HG03060 (cell line): ENCODE measurements around the gene AGBL5.
A peak's percentile ranks its signal among the peaks of the same experiment; 100 is the strongest.
"Not testable (repeated sequence)": the region's sequence is repeated elsewhere in the genome, so short reads cannot be mapped to it uniquely, and the experiment has no call there.

Experiments
- ATAC-seq: cut with Tn5 transposase; IDR thresholded peaks from one replicate; pipeline ENCODE4 v1.9.1; 2021; ENCODE audit warnings: low read depth, moderate number of reproducible peaks; ENCODE audit not compliant: unreplicated experiment

Gene AGBL5

DNA sequence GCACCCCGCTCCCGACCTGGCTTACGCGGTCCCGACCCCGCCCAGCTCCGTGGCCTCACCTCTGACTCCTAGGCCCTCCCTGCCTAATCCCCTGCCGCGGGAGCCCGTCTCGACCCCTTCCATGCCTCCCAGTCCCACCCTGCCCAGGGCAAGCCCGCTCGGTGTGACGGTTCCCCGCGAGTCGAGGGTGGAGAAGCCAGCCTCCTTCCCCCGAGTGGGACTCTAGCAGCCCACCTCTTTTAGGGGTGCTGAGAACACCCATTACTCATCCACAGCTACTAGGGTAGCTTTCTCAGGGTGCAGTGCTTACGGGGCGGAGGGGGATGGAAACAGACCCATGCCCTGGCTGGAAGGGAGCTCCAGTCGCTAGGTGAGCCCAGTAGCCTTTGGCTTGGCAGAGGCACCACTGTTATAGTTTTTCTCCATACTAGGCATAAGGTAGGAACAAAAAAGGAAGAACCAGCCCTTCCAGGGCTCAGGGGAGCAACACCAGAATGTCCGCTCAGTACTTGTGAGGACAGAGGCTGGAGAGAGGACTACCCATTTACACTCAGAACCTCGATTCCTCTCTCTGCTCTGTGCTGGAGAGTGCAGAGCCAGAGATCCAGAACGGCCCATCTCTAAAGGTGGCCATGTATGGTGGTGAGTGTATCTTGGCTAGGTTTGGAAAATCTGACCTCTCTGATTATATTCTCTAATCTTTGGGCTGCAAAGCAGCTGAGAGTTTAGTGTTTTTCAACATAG, 606 bp downstream of the AGBL5 start:
- ATAC-seq = no peak

DNA sequence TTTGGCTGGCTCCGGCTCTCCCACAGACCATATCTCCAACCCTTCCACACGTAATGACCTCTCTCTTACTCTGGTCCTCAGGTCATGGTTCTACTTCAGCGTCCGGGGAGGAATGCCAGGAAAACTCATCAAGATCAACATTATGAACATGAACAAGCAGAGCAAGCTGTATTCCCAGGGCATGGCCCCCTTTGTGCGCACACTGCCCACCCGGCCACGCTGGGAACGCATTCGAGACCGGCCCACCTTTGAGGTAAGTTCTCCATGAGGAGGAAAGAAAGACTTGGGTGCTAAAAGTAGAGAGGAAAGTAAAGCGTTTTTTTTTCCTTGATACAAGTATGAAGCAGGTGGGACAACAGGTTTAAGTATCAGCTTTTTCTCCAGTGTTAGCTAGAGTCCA, 1.9 kb downstream of the AGBL5 start:
- no peak for ATAC-seq

- no peak for ATAC-seq
These were observed 2.3 kb downstream of the AGBL5 start for GRCh38 chr2:27053776-27054175.

DNA sequence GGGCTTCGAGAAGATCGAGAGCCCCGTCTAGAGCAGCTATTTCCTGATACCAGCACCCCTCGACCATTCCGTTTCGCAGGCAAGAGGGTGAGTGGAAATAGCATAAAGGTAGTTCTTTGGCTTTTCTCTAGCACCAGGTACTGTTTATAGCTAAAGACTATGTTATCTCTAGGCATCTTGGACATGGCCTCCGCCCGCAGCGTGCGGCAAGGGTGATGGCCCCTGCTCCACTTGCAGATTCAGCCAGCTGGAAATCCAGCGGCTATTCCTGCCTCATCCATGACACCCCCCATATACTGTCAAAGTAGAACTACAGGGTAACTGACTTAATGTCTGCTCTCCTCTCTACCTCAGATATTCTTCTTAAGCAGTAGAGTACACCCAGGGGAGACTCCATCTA, 3.3 kb downstream of the AGBL5 start:
- ATAC-seq = no peak

DNA sequence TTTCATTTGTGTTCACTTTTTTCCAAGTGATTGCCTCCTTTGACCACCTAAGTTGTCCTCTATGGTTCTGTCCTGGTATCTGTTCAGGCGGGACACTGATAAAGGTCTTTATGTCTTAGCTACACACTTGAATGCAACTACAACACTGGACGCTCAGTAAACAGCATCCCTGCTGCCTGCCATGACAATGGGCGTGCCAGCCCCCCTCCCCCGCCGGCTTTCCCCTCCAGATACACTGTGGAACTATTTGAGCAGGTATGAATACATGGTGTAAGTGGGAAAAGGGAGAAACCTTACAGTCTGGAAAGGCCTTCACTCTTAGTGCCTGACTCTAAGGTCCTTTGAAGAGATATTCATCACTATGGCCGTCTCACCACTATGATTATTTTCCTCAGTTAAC, 5.7 kb downstream of the AGBL5 start:
- ATAC-seq = no peak

DNA sequence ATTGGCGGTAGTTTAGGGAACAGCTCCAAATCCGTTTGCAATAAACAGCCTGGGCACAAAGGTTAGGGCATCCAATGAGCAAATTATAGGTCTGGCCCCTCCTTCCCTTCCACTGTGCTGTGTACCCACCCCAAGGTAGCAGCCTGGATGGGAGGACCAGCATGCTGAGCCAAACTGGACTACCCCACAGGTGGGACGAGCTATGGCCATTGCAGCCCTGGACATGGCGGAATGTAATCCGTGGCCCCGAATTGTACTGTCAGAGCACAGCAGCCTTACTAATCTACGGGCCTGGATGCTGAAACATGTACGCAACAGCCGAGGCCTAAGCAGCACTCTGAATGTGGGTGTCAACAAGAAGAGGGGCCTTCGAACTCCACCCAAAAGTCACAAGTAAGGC, 6.7 kb downstream of the AGBL5 start:
- ATAC-seq = no peak

GRCh38 chr2:27059141-27059820, 7.8 kb downstream of the AGBL5 start:
- ATAC-seq = no peak

GRCh38 chr2:27060323-27060722, 8.9 kb downstream of the AGBL5 start:
- no peak for ATAC-seq

DNA sequence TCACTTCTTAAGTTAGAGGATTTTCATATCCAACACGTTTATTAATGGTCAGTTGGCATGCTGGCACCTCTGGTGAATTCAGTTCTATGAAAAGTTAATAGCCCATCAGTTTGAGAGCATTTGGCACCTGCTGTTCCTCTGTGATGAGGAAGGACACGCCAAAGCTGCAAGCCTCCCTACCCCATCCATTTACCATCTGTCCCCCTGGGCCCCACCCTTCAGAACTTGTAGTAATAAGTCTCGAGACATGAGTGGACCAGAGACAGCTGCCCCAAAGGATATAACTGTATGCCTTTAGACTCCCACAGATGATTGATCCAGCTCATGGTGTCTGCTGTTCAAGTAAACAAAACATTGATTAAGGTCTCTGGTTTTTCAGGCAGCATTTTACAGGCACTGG, 13.7 kb downstream of the AGBL5 start:
- no peak for ATAC-seq

DNA sequence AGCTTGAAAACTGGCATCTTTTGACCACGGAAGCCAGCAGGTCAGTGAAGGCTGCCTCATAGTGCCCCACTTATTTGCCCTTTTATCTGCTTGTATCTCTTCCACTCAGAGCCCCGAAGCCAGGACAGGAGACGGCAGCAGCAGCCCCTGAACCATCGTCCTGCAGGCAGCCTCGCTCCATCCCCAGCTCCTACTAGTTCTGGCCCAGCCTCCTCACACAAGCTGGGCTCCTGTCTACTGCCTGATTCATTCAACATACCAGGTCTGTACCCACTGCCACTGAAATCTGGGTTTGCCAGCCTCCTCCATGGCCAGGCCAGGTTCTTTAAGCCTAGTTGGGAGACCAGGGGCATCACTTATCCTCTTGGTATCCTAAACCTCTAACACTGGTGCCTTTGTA, 15.9 kb downstream of the AGBL5 start:
- ATAC-seq = no peak

DNA sequence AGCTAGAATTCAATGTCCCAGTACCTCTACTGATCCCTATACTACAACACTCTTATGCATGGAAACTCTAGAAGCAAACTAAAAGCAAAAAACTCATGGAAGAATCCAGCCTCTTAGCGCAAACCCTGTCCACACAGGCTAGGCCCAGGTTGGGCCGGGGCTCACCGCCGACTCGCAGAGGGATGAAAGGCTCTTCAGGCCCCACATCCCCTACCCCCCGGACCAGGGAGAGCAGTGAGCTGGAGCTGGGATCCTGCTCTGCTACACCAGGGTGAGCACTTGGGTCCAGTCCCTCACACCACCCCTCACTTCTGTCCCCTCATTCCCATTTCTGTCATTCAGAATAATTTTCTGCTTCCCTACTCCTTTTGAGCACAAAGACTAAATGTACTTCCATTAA, 18.0 kb downstream of the AGBL5 start:
- ATAC-seq = no peak

DNA sequence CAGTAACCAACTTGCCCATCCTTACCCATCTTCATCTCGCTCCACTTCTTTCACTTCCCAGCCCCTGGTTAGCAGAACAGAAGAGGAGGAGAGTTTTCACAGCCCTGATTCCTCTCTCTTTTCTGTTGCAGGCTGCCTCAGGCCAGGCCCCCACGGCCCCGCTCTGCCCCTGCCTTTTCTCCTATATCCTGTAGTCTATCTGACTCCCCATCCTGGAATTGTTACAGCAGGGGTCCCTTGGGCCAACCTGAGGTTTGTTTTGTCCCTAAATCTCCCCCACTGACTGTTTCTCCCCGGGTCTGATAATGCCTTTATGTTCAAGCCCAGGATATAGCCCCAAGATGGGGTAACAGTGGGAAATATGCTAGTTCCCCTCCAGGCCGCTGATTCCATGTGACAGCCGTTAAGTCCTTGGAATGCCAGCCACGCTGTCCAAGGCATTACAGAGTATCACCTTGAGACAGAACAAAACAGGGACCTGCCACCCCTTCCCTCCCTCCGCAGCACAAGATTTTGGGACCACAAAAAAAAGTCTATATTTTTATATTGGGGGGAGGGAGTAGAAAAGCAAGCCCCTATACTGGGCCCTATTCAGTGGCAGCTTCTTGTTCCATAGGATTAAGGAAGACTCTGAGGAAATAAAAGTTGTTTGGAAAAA, 18.6 kb downstream of the AGBL5 start:
- no peak for ATAC-seq

- peak; percentile 11 for ATAC-seq
These were observed 19.3 kb downstream of the AGBL5 start for GRCh38 chr2:27070653-27071276.

GRCh38 chr2:27071277-27071989, 20.0 kb downstream of the AGBL5 start, which contains the start of gene OST4:
TSS of gene OST4 (minus strand) at chr2:27071654.
- peak; percentile 51 for ATAC-seq

DNA sequence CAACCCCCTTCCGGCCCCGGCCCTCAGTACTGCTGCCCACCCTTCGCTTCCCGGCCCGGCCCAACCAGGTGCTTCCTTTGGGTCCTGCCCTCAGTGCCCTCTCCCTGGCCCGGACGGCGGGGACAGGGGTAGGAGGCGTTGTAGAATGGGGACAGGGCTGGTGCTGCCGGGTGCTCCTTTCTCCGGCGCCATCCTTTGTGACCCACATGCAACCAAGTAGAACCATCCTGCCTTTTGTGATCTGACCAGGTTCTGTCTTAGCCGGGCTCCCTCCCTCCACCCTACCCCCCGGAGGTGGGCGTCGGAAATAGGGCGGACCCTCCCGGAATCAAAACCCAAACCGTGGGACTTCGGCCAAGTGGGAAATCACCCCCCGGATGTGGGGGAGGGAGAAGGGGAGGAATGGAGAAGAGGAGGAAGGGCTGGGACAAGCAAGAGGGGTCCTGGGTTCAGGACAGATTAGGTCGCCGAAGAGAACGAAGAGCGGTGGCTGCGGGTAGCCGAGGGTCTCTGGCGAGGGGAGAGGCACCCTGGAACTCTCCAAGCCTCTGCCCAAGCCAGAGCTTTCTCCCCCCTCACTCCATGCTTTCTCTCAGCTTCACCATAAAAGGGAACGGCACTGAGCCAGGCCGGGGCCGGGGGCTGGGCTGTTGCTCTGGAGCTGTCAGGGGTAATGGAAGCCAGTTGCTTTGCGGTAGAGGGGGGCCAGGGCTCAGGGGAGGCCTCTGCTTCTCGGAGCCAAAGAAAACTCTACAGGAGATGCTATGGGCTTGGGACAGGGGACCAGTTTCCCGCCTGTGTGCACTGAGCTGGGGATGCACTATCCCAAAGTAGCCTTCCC, 20.7 kb downstream of the AGBL5 start:
- ATAC-seq = peak; percentile 8

DNA sequence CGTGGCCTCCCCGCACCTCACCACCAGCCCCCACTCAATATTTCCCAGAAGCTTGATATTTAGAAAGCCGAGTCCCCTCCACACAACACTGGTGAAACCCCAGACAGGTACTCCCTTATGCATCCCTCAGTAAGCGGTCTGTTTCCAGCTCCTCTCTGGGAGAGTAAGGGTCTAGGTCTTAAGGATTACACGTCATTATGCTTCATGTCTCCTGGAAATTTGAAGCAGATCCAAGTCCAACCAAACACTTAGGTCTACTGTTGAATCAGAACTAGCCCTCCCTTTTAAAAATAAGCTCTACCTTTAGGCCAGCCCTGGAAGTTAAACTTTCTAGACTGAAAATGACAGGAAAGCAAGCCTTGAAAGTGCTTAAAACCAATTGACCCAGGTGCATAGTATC, 21.5 kb downstream of the AGBL5 start:
- no peak for ATAC-seq

GRCh38 chr2:27073782-27074181, 22.3 kb downstream of the AGBL5 start:
- no peak for ATAC-seq

GRCh38 chr2:27074738-27075565, 23.5 kb downstream of the AGBL5 start:
- ATAC-seq = no peak

GRCh38 chr2:27075566-27075871, 24.1 kb downstream of the AGBL5 start:
- not testable (repeated sequence) for ATAC-seq
